Hepatocyte (in vitro differentiated cells): ENCODE data around the gene HEMK1.

Source experiments
- EZH2 ChIP-seq: fragments of 200-600 bp; sonication (generic); IDR thresholded peaks from 2 replicates; pipeline ENCODE4 v1.6.1; 2016; ENCODE audit warnings: antibody characterized with exemption, mild to moderate bottlenecking, borderline replicate concordance
- EZH2phosphoT487 ChIP-seq: fragments of 200-600 bp; sonication (generic); IDR thresholded peaks from one replicate; pipeline ENCODE4 v1.6.1; 2018; ENCODE audit warnings: antibody characterized with exemption, mild to moderate bottlenecking, low read depth, moderate library complexity; ENCODE audit not compliant: unreplicated experiment, severe bottlenecking
- TF ChIP-seq, protein P1 (sequence below): fragments of 200-600 bp; sonication (generic); IDR thresholded peaks from 2 replicates; pipeline ENCODE4 v1.5.1; 2016; ENCODE audit warnings: antibody characterized with exemption, mild to moderate bottlenecking; ENCODE audit not compliant: poor library complexity

DNA sequence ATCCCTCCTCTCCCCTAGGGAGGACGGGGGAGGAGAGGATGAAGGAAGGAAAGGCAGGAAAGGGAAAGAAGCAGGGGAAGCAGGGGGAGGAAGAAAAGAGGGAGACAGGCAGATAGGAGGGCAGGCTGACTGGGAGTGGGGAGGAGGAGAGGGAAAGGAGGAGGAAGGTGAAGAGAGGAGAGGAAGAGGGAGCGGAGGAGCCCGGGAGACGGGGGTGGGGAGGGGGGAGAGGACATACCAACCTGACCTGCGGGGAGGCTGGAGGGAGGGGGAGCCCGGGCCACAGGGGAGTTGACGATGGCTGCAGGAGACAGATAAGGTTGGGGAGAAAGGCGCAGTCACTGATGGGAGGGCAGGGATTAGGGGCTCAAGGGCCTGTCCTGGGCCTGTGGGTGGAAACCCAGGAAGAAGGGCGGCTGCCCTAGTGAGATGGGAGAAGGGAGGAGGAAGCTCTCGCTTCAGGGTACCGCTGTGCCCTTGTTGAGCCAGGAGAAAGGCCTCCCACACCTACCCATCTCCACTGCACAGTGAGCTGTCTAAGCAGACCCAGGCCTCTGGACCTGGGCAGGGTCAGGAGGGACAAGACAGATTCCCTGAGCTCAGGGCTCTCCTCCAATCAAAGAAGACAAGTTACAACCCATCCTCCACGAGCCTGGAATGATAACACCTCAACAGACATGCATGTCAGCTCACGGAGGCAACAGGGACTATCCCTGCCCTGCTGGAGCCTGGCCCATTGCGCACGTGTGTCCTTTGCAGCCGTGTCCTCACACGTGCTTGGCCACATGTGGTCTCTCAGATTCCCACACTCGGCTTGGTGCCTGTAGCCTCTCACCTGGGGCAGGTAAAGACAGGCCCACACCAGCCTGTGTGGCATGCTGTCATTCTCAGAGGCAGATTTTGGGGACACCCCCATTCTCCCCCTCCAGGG, 29.7 kb upstream of the HEMK1 start:
- TF ChIP-seq, protein P1, sequence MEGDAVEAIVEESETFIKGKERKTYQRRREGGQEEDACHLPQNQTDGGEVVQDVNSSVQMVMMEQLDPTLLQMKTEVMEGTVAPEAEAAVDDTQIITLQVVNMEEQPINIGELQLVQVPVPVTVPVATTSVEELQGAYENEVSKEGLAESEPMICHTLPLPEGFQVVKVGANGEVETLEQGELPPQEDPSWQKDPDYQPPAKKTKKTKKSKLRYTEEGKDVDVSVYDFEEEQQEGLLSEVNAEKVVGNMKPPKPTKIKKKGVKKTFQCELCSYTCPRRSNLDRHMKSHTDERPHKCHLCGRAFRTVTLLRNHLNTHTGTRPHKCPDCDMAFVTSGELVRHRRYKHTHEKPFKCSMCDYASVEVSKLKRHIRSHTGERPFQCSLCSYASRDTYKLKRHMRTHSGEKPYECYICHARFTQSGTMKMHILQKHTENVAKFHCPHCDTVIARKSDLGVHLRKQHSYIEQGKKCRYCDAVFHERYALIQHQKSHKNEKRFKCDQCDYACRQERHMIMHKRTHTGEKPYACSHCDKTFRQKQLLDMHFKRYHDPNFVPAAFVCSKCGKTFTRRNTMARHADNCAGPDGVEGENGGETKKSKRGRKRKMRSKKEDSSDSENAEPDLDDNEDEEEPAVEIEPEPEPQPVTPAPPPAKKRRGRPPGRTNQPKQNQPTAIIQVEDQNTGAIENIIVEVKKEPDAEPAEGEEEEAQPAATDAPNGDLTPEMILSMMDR, result no peak
- no peak for TF ChIP-seq EZH2
- TF ChIP-seq EZH2phosphoT487, result no peak
